Stomach smooth muscle (tissue), 2 donors: ENCODE results near the gene MBD3L4.
"Not testable (repeated sequence)": the region's sequence is repeated elsewhere in the genome, so short reads cannot be mapped to it uniquely, and the experiment has no call there.

ENCODE experiments used
- H3K27ac ChIP-seq: one replicate; pipeline ENCODE4 v1.7.0; 2013; ENCODE audit warnings: mild to moderate bottlenecking, low read length, inconsistent platforms
- H3K27me3 ChIP-seq, 2 donors: one replicate each; pipeline ENCODE4 v1.7.0; 2013; ENCODE audit warnings: low read length in 2 of 2; ENCODE audit not compliant: insufficient read depth in 2 of 2, control insufficient read depth in 1 of 2
- H3K36me3 ChIP-seq, 2 donors: one replicate each; pipeline ENCODE4 v1.7.0; 2013; ENCODE audit warnings: low read length in 2 of 2; ENCODE audit not compliant: control insufficient read depth in 2 of 2, insufficient read depth in 2 of 2
- H3K4me1 ChIP-seq: one replicate; pipeline ENCODE4 v1.7.0; 2013; ENCODE audit warnings: low read length; ENCODE audit not compliant: control insufficient read depth, insufficient read depth
- H3K4me3 ChIP-seq, 2 donors: one replicate each; pipeline ENCODE4 v1.7.0; 2013; ENCODE audit warnings: low read length in 2 of 2
- H3K9ac ChIP-seq, 2 donors: one replicate each; pipeline ENCODE4 v1.7.0; 2013; ENCODE audit warnings: low read length in 2 of 2, mild to moderate bottlenecking in 1 of 2
- H3K9me3 ChIP-seq, 2 donors: one replicate each; pipeline ENCODE4 v1.7.0; 2013; ENCODE audit warnings: low read length in 2 of 2; ENCODE audit not compliant: control insufficient read depth in 2 of 2
- donor health status: healthy.
- donor health status: Pancreatic carcinoma.

Gene MBD3L4

GRCh38 chr19:7067716-7068115 is 27.7 kb upstream of the MBD3L4 start:
- peaks cover 9 to 11% of the 10 kb centered on the region in 2 donors for H3K36me3 ChIP-seq
- H3K9ac ChIP-seq: no peak overlapping the region
- no peaks in the 10 kb centered on the region for H3K27me3 ChIP-seq
- H3K27ac ChIP-seq: no peak overlapping the region
- H3K9me3 ChIP-seq: no peaks in the 10 kb centered on the region
- no peak overlapping the region for H3K4me3 ChIP-seq
- peaks cover 13% of the 10 kb centered on the region for H3K4me1 ChIP-seq

- not testable (repeated sequence) for H3K27me3 ChIP-seq, H3K36me3 ChIP-seq, H3K27ac ChIP-seq, H3K4me3 ChIP-seq, H3K9me3 ChIP-seq, H3K9ac ChIP-seq
- peaks cover 13% of the 10 kb centered on the region for H3K4me1 ChIP-seq
Measured at GRCh38 chr19:7067122-7067521, 27.1 kb upstream of the MBD3L4 start.

GRCh38 chr19:7063764-7064418 is 23.9 kb upstream of the MBD3L4 start:
- Histone ChIP-seq H3K9me3 (no peaks in the 10 kb centered on the region), H3K4me1 (peaks cover 2% of the 10 kb centered on the region)

GRCh38 chr19:7063339-7063738 is 23.4 kb upstream of the MBD3L4 start:
- Histone ChIP-seq H3K9ac (no peak overlapping the region), H3K4me3 (no peak overlapping the region), H3K9me3 (no peaks in the 10 kb centered on the region), H3K27me3 (no peaks in the 10 kb centered on the region), H3K27ac (no peak overlapping the region), H3K36me3 (no peaks in the 10 kb centered on the region), H3K4me1 (no peaks in the 10 kb centered on the region)

More at GRCh38 chr19:7063764-7064418, 23.9 kb upstream of the MBD3L4 start:
- Histone ChIP-seq H3K36me3 (no peaks in the 10 kb centered on the region), H3K4me3 (no peak overlapping the region), H3K27me3 (no peaks in the 10 kb centered on the region), H3K9ac (no peak overlapping the region), H3K27ac (no peak overlapping the region)

GRCh38 chr19:7059977-7060376 is 20.0 kb upstream of the MBD3L4 start:
- not testable (repeated sequence) for H3K36me3 ChIP-seq, H3K4me1 ChIP-seq, H3K9me3 ChIP-seq, H3K27ac ChIP-seq, H3K4me3 ChIP-seq, H3K9ac ChIP-seq, H3K27me3 ChIP-seq

- not testable (repeated sequence) for H3K4me3 ChIP-seq, H3K4me1 ChIP-seq, H3K9ac ChIP-seq, H3K27ac ChIP-seq, H3K9me3 ChIP-seq, H3K36me3 ChIP-seq, H3K27me3 ChIP-seq
Measured at GRCh38 chr19:7058576-7058975, 18.6 kb upstream of the MBD3L4 start, which contains the start of gene MBD3L3. MBD3L3 (minus strand) TSS chr19:7058676; CDS start chr19:7058605, 71 bp downstream.

- not testable (repeated sequence) for H3K27ac ChIP-seq, H3K36me3 ChIP-seq, H3K9ac ChIP-seq, H3K27me3 ChIP-seq, H3K4me1 ChIP-seq, H3K9me3 ChIP-seq, H3K4me3 ChIP-seq
Measured at GRCh38 chr19:7056371-7056770, 16.4 kb upstream of the MBD3L4 start.

- H3K36me3 ChIP-seq, H3K4me3 ChIP-seq, H3K9me3 ChIP-seq, H3K4me1 ChIP-seq, H3K27me3 ChIP-seq, H3K9ac ChIP-seq, H3K27ac ChIP-seq: not testable (repeated sequence)
Measured at GRCh38 chr19:7055679-7056078, 15.7 kb upstream of the MBD3L4 start.

- H3K4me1 ChIP-seq, H3K4me3 ChIP-seq, H3K27me3 ChIP-seq, H3K27ac ChIP-seq, H3K9ac ChIP-seq, H3K36me3 ChIP-seq, H3K9me3 ChIP-seq: not testable (repeated sequence)
Measured at GRCh38 chr19:7054635-7055368, 14.8 kb upstream of the MBD3L4 start.

GRCh38 chr19:7052896-7053295 is 12.9 kb upstream of the MBD3L4 start:
- not testable (repeated sequence) for H3K27me3 ChIP-seq, H3K9ac ChIP-seq, H3K27ac ChIP-seq, H3K4me3 ChIP-seq, H3K9me3 ChIP-seq, H3K4me1 ChIP-seq, H3K36me3 ChIP-seq

- not testable (repeated sequence) for H3K36me3 ChIP-seq, H3K4me3 ChIP-seq, H3K9me3 ChIP-seq, H3K27me3 ChIP-seq, H3K27ac ChIP-seq, H3K4me1 ChIP-seq, H3K9ac ChIP-seq
Measured at GRCh38 chr19:7051421-7051820, 11.4 kb upstream of the MBD3L4 start.
